OCI-LY1 (cell line): ENCODE measurements around the gene SIRT2.

ENCODE experiments used
- CTCF ChIP-seq: fragments of 200-600 bp; sonication (generic), shearing (Covaris generic); IDR thresholded peaks from 2 replicates; pipeline ENCODE4 v1.5.1; 2017; ENCODE audit warnings: mild to moderate bottlenecking, antibody characterized with exemption, low read length, moderate library complexity, mixed read lengths
- EZH2 ChIP-seq: fragments of 200-600 bp; sonication (generic), shearing (Covaris generic); IDR thresholded peaks from 2 replicates; pipeline ENCODE4 v1.8.0; 2017; ENCODE audit warnings: borderline replicate concordance, mixed run types, mild to moderate bottlenecking, antibody characterized with exemption, low read length, moderate library complexity, mixed read lengths

GRCh38 chr19:38870612-38871011 is 28.8 kb downstream of the SIRT2 start:
- no peak for TF ChIP-seq CTCF
- TF ChIP-seq EZH2, result no peak
